GM10266 (cell line): ENCODE data around the gene PAEP.

Experiments used
- DNase-seq: peaks from one replicate; pipeline ENCODE4 v3.0.0; 2012; ENCODE audit errors: extremely low spot score
- TF ChIP-seq, protein P1 (sequence below): IDR thresholded peaks from 2 replicates; pipeline ENCODE4 v1.5.1; 2012; ENCODE audit warnings: mild to moderate bottlenecking, low read depth; ENCODE audit not compliant: control insufficient read depth, insufficient read depth; ENCODE audit errors: missing control alignments

Gene PAEP

DNA sequence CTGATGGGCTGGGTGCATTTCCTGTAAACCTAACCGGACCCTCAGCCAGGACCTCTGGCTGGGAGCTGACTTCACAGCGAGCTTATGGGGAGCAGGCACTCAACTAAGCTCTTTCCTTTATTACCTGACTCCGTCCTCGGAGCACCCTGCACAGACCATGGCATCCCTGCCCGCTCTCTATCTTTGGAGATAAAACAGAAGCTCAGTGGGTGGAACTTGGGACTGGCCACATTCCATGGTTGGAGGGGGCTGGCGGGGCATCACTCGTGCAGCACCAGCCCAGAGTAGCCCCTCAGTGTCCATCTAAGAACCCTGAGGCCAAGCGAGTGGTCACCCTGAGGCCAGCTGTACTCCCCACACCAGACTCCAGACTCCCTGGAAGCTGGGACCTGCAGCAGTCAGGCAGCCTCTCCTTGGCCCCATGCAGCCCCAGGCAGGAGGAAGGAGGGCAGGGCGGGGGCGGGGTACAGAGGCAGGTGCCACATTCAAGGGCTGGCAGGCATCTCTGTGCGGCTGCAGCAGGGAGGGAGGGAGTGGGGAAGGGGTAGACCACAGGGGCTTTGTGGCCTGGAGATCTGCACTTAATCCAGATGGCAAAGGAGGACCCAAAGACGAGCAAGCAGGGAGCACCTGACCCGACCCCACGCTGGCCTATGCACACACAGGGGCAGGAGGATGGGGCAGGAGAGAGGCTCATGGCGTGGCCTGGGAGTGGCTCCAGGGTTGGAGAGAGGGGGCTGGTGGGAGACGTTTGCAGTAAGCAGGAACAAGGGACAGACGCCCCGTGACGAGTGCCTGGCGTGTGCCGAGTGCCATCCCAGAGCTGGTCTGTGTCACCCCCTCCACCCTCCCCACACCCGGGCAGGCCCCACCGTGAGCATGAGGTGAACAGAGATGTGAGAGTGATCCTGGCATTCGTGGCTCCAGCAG is 51.7 kb downstream of the PAEP start:
- TF ChIP-seq, protein P1, sequence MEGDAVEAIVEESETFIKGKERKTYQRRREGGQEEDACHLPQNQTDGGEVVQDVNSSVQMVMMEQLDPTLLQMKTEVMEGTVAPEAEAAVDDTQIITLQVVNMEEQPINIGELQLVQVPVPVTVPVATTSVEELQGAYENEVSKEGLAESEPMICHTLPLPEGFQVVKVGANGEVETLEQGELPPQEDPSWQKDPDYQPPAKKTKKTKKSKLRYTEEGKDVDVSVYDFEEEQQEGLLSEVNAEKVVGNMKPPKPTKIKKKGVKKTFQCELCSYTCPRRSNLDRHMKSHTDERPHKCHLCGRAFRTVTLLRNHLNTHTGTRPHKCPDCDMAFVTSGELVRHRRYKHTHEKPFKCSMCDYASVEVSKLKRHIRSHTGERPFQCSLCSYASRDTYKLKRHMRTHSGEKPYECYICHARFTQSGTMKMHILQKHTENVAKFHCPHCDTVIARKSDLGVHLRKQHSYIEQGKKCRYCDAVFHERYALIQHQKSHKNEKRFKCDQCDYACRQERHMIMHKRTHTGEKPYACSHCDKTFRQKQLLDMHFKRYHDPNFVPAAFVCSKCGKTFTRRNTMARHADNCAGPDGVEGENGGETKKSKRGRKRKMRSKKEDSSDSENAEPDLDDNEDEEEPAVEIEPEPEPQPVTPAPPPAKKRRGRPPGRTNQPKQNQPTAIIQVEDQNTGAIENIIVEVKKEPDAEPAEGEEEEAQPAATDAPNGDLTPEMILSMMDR = no peak
- DNase-seq = no peak

DNA sequence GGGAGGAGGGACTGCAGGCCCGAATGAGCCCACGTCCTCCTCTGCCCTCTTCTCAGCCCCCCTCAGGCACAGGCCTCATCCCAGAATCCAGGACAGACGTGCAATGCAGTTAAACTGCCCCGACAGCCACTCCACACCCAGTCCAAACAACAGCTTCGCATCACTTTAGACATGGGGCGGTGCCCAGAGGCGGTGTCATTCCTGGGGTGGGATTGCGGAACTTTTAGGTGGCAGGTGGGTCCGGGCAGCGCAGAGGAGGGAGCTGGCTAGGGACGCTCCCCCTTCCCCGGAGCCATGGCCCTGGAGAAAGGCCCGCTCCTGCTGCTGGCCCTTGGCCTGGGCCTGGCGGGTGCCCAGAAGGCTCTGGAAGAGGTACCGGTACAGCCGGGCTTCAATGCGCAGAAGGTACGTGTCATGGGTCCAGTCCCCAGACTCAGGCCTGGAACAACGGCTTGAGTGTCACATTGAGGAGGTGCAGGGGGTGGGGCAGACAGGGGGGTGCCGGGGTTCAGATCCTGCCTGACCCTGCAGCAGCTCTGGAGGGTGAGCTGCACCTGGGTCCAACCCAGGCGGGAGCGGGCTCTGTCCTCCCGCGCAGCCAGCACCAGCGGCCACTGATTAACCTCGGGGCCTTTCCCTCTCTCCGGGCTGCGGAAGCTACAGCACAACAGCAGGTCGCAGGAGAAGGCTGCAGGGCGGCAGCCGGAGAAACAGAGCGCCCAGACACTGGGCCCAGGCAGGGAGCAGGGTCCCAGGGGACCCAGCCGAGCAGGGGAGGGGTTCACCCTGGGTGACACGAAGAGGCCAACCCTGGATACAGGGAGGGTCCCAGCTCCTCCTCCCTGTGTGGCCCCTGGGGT is 52.6 kb downstream of the PAEP start:
- TF ChIP-seq, protein P1 = no peak
- peak; percentile 15 for DNase-seq

DNA sequence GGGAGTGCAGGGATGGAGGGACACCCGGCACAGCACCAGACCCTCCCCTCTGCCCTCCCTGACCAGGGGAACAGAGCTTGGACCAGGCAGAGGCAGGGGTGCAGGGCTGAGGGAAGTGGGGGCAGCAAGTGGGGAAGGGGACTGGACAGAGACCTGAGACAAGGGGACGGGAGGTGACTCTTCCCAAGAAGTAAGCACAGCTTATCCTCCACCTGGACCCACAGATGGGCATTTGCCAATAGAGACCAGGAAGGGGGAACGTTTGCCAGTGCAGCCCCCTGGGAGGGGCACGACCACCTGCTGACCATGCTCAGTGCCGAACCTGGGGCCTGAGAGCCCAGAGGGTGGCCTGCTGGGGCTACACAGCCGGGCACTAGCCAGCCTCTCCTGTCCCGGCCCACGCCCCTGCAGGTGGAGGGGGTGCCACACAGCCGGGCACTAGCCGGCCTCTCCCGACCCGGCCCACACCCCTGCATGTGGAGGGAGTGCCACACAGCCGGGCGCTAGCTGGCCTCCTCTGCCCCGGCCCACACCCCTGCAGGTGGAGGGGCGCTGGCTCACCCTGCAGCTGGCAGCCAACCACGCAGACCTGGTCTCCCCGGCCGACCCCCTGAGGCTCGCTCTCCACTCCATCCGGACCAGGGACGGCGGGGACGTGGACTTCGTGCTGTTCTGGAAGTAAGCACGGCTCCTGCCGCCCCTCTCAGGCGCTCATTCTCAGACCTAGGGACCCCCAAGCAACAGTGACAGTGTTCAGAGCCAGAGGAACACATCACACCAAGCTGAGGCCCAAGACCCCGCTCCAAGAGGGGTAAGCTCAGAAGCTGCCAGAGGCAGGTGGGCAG is 53.5 kb downstream of the PAEP start:
- no peak for DNase-seq
- TF ChIP-seq, protein P1 = no peak

DNA sequence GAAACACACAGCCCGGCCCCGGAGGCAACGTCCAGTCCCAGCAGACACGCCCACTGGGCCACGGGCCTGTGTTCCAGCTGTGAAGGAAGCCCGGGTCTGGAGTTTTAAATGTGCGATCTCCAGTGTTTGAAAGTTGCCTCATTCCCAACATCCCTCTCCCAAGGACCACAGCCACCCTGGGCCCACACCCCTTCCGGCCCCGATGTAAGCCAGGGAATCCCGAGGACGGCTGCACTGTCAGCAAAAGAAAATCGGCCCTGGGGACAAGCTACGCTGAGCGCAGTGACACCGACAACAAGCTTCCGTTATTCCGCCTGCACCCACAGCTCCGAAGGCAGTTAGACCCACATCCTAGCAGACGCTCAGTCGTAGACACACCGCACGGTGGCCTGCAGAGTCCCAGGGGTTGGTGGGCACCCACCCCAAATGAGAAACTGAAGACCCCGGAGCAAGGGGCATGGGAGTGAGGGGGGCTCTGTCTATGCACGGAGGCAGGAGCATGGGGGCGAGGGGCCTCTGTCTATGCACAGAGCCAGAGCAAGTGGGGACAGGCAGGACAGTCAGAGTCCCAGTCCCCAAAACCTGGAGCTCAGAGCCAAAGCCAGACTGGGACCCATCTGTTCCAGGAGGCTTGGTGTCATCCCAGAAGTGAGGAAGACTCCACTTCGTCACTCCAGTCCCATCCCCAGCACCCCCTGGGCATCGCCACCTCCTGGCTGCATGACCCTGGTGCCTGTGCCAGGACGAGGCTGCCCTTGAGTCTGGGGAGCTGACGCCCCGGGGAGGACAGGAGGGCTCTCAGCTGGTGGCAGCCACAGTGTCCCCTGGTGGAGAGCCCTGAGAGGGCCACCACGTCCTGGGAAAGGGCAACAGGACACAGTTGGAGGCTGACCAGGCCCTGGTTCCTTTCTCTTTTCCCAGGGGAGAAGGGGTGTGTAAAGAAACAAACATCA is 54.4 kb downstream of the PAEP start:
- TF ChIP-seq, protein P1 = no peak
- no peak for DNase-seq
